Upper lobe of right lung (tissue), 1 donor: Measurements from ENCODE around the gene MPIG6B. TPM values are rescaled to one million over a fixed set of nuclear protein-coding genes. Genes with fewer than 3 reads are reported as not detected.
A peak's percentile ranks its signal among the peaks of the same experiment; 100 is the strongest.

Experiments
- ATAC-seq: fragments of 200-7000 bp; cut with Tn5 transposase; one replicate; pipeline ENCODE4 v1.9.1; 2020; ENCODE audit warnings: mild to moderate bottlenecking, moderate library complexity
- DNase-seq: peaks from one replicate; pipeline ENCODE4 v3.0.0-alpha.2; 2020
- H3K27ac ChIP-seq: fragments of 200-600 bp; one replicate; pipeline ENCODE4 v1.8.0; 2022
- H3K27me3 ChIP-seq: fragments of 200-600 bp; one replicate; pipeline ENCODE4 v1.8.0; 2022; ENCODE audit warnings: mild to moderate bottlenecking
- H3K36me3 ChIP-seq: fragments of 200-600 bp; one replicate; pipeline ENCODE4 v1.8.0; 2022
- H3K4me1 ChIP-seq: fragments of 200-600 bp; one replicate; pipeline ENCODE4 v1.8.0; 2022
- H3K4me3 ChIP-seq: fragments of 200-600 bp; one replicate; pipeline ENCODE4 v1.8.0; 2022; ENCODE audit warnings: mild to moderate bottlenecking
- H3K9me3 ChIP-seq: fragments of 200-600 bp; one replicate; pipeline ENCODE4 v1.8.0; 2022
- intact Hi-C: fragments of 100-400 bp; cut with DNase I; formaldehyde crosslinking; loops from one replicate; pipeline ENCODE4 v1.11.0; 2022
- total RNA-seq: library from RNA; stranded (reverse); fragmentation: NEBNext Ultra II Directional; extraction: Animal tissue kit (Norgen Biotek cat#: 25700); gene quantifications from one replicate; pipeline ENCODE4 v1.2.1, GENCODE V29; 2021
- TF ChIP-seq, protein P1 (sequence below): fragments of 200-600 bp; IDR thresholded peaks from one replicate; pipeline ENCODE4 v1.8.0; 2022; ENCODE audit warnings: antibody characterized with exemption
- donor health status: DM: no; HTN: yes; CAD: no; lungs with severe emphysema.

The MPIG6B gene
- total RNA-seq, 1 donor from 2014 or later, result 1.1 TPM

DNA sequence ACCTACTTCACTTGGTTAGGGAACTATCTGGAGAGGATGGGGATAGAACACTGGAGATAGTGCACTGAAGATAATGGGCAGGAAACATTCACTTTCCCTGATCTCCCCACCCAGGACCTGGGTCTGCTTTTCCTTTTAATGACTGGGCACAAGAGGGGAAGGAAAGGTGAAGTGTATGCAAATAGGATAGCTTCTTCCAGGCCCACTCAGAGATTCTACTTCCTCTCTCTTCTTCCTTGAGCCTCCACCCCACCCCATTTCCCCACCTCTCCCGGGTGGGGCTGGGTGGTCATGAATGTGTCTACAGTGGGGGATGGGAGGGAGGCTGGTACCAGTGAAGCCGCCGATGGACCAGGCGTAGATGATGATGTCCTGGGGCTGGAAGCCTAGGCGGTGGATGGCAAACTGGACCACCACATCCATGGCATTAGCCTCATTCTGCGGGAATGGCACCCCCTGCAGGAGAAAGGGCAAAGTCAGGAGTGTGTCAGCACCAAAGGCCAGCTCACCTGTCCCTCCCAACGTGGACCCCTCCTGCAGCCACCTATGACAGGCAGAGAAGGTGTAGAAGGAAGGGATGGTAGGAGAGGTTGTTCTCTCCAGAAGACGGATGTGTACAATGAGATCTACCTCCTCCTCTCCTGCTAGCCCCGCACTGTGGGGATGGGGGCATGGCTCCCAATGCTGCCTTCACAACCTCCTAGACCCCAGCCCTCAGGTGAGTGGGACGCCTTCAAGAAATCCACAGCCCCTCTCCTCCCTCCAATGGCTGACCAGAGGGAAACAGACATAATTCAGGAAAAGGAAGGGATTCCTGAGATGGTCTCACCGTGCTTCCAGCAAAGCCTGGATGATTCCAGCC lies 33.7 kb upstream of the MPIG6B start:
- peaks cover 88% of the 10 kb centered on the region for H3K36me3 ChIP-seq
- ATAC-seq (no peak), DNase-seq (no peak)
- no peaks in the 10 kb centered on the region for H3K27me3 ChIP-seq
- H3K4me1 ChIP-seq, result no peaks in the 10 kb centered on the region
- H3K9me3 ChIP-seq, result no peaks in the 10 kb centered on the region
- TF ChIP-seq, protein P1, sequence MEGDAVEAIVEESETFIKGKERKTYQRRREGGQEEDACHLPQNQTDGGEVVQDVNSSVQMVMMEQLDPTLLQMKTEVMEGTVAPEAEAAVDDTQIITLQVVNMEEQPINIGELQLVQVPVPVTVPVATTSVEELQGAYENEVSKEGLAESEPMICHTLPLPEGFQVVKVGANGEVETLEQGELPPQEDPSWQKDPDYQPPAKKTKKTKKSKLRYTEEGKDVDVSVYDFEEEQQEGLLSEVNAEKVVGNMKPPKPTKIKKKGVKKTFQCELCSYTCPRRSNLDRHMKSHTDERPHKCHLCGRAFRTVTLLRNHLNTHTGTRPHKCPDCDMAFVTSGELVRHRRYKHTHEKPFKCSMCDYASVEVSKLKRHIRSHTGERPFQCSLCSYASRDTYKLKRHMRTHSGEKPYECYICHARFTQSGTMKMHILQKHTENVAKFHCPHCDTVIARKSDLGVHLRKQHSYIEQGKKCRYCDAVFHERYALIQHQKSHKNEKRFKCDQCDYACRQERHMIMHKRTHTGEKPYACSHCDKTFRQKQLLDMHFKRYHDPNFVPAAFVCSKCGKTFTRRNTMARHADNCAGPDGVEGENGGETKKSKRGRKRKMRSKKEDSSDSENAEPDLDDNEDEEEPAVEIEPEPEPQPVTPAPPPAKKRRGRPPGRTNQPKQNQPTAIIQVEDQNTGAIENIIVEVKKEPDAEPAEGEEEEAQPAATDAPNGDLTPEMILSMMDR, result peak; percentile 25
- no peak overlapping the region for H3K4me3 ChIP-seq
- H3K27ac ChIP-seq, result no peak overlapping the region
- intact Hi-C loops, result loop anchor here (10.0 kb wide), 1 partner anchor 145 kb away; no protein-coding TSS in a partner anchor

DNA sequence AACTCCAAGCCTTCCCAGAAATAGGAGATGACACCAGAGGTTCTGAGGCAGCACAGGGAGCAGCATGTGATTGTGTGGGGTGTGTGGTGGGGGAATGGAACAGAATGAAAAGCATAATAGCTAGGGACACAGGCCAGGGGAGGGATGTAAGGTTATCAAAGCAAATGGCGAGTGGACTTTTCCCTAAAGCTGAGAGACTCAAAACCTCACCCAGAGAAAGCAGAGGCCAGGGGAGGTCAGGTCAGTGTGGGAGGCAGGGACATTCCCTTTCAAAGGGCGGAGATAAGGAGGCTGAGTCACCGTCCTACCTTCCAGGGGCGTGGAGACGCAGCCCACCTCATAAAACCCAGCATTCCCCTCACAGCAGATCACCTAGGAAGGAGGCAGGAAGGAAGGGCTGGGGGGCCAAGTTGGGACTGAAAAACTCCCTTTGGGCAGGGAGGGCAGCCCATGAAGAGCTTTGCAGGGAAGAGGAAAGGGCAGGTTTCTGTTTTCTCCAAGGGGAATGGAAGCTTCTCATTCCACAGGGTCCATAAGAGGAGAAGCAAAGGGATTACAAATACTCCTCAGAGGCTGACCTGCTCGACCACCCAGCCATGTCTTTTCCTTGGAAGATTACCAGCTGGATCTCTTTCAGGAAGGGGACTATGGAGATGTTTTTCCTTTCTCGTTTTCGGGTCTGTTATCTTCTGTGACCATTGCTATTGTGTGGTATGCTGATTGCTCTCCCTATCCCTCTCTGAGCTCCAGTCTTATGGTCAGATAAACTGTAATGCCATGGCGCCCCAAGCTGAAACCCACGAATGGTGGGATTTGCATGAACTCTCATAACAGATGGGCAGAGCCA lies 32.7 kb upstream of the MPIG6B start:
- H3K27ac ChIP-seq, result no peak overlapping the region
- no peaks in the 10 kb centered on the region for H3K9me3 ChIP-seq
- H3K4me1 ChIP-seq, result no peaks in the 10 kb centered on the region
- ATAC-seq (no peak), DNase-seq (no peak)
- no peak overlapping the region for H3K4me3 ChIP-seq
- intact Hi-C loops, result loop anchor here (10.0 kb wide), 1 partner anchor 144 kb away; no protein-coding TSS in a partner anchor
- peaks cover 97% of the 10 kb centered on the region for H3K36me3 ChIP-seq
- H3K27me3 ChIP-seq, result no peaks in the 10 kb centered on the region
- TF ChIP-seq, protein P1, result no peak

DNA sequence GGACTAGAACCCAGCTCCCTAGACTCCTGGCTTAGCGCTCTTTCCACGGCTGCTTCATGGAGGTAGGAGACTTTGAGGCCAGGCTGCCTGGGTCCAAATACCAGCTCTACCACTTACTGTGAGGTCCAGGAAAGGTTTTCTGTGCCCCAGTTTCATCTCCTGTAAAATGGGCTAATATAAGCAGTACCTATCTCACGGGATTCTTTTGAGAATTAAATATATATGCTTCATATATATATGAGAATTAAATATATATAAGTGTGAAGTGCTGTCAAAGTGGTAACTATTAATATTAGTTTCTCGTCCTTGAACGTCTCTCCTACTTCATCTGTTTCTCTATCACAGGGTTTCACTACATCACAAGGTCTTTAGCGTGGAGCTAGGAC lies 32.1 kb upstream of the MPIG6B start:
- no peaks in the 10 kb centered on the region for H3K27me3 ChIP-seq
- TF ChIP-seq, protein P1, result no peak
- H3K4me1 ChIP-seq, result no peaks in the 10 kb centered on the region
- H3K4me3 ChIP-seq, result no peak overlapping the region
- no peak for ATAC-seq
- intact Hi-C loops, result loop anchor here (10.0 kb wide), 1 partner anchor 144 kb away; no protein-coding TSS in a partner anchor
- no peaks in the 10 kb centered on the region for H3K9me3 ChIP-seq
- peaks cover 100% of the 10 kb centered on the region for H3K36me3 ChIP-seq
- no peak for DNase-seq
- no peak overlapping the region for H3K27ac ChIP-seq

DNA sequence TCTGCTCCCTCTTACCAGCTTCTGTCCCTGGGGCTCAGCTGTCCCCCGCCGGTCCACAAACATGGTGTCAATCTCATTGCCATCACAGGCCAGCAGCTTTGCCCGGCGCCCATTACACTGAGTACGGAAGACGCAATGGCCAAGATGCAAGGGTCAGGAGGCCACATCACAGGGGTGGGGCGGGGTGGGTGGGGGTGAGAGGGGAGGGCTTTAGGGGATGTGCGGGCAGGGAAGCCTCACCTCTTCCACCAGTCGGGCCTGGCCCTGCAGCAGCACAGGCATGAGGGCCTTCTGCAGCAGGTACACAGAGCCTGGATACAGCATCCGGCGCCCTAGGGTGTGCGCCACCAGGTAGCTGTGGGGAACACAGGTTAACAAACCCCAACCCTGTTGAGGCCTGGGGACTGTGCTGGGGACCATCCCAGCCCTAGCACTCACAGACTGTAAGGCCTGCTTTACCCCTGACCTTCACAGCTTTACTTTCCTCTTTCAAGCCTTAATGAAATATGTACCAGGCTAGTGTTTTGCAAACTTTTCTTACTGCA lies 31.5 kb upstream of the MPIG6B start:
- Histone ChIP-seq H3K9me3 (no peaks in the 10 kb centered on the region), H3K36me3 (peaks cover 100% of the 10 kb centered on the region), H3K27me3 (no peaks in the 10 kb centered on the region), H3K4me3 (no peak overlapping the region), H3K27ac (no peak overlapping the region), H3K4me1 (no peaks in the 10 kb centered on the region)
- no peak for ATAC-seq
- DNase-seq, result no peak
- TF ChIP-seq, protein P1, result no peak
- intact Hi-C loops, result loop anchor here (10.0 kb wide), 1 partner anchor 143 kb away; no protein-coding TSS in a partner anchor

DNA sequence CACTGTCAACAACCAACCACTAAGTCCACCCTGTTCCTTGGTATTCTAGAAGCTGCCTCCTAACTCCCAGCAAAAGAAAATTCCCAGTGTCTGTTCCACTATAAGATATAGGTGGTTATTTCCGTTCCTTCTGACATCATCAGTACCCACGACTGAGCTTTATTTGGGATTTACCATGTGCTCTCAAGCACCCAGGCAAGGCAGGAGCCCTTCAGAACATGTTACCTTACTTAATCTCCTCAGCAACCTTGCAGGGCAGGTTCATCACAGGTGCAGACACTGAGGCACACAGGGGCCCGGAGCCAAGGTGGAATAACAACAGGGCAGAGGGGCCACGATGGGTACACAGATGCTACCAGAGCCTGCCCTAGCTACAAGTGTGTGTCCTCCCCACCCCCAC lies 30.8 kb upstream of the MPIG6B start:
- no peaks in the 10 kb centered on the region for H3K9me3 ChIP-seq
- no peak for ATAC-seq
- intact Hi-C loops, result loop anchor here (10.0 kb wide), 1 partner anchor 142 kb away; no protein-coding TSS in a partner anchor

More for the DNA sequence above, 30.8 kb upstream of the MPIG6B start:
- no peak for DNase-seq
- Histone ChIP-seq H3K36me3 (peaks cover 98% of the 10 kb centered on the region), H3K27me3 (no peaks in the 10 kb centered on the region), H3K27ac (no peak overlapping the region), H3K4me1 (no peaks in the 10 kb centered on the region), H3K4me3 (no peak overlapping the region)
- TF ChIP-seq, protein P1, result no peak
